GM19452 (cell line): ENCODE data around the gene EDEM3.

ENCODE experiments used
- ATAC-seq: cut with Tn5 transposase; IDR thresholded peaks from one replicate; pipeline ENCODE4 v1.9.1; 2021; ENCODE audit not compliant: unreplicated experiment

Gene EDEM3

GRCh38 chr1:184646178-184646701 is 108.4 kb downstream of the EDEM3 start:
- ATAC-seq = no peak

- ATAC-seq = no peak
Measured at GRCh38 chr1:184644771-184645170, 109.9 kb downstream of the EDEM3 start.

- no peak for ATAC-seq
Measured at GRCh38 chr1:184643661-184644060, 111.0 kb downstream of the EDEM3 start.

GRCh38 chr1:184641894-184642293 is 112.8 kb downstream of the EDEM3 start:
- no peak for ATAC-seq

DNA sequence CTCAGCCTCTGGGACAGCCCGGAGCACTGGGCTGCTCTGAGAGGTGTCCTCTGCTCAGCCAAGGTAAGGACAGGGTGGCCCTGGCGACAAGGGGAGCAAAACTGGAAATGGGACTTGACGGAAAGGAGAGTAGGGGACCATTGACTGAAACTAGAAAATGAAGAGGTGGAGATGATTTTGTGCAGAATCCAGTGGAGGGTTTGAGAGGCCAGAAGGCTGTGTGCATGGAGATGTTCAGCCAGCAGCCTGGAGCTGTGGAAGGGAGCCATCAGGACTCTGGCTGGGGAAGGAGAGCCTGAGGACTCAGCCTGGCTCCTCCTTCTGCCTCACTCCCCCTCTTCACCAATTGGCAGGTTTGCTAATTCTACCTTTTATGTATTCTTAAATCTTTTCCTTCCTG is 114.2 kb downstream of the EDEM3 start:
- no peak for ATAC-seq
